ENCODE data around the gene FAM124B. TPM values are rescaled to one million over a fixed set of nuclear protein-coding genes. Genes with fewer than 3 reads are reported as not detected.

Gene FAM124B
- total RNA-seq, 1 experiment from 2014 or later = not detected

DNA sequence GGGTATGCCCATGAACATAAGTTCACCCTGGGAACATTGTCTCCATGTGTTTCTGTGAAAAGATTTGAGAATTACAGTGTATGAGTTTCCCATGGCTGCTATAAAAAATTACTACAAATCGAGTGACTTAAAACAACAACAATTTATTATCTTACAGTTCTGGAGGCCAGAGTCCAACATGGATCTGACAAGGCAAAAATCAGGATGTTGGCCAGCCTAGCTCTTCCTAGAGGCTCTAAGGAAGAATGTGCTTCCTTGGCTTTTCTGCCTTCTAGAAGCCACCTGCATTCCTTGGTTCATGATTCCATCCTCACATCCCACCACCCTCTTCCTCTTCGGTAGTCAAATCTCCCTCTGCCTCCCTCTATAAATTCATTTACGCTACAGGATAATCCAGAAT, 38.6 kb downstream of the FAM124B start:
- in situ Hi-C loops (cut with HindIII; ENCODE audit: low pct_unique_long_range_greater_than_20kb, low sequenced_read_pairs) = no loop called here
- DNase-seq (ENCODE audit: low read depth, low spot score) = no peak

DNA sequence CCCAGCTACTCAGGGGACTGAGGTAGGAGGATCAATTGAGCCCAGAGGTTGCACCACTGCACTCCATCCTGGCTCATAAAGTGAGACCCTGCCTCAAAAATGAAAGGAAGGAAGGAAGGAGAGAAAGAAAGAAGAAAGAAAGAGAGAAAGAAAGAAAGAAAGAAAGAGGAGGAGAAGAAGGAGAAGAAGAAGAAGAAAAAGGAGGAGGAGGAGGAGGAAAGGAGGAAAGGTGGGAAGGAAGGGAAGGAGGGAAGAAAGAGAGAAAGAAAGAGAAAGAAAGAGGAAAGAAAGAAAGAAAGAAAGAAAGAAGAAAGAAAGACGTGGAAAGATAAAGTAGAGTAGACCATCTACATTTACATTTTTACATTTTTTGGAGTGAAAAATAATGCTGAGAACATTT, 39.8 kb downstream of the FAM124B start:
- in situ Hi-C loops (cut with HindIII; ENCODE audit: low pct_unique_long_range_greater_than_20kb, low sequenced_read_pairs) = no loop called here
- DNase-seq (ENCODE audit: low read depth, low spot score) = no peak

DNA sequence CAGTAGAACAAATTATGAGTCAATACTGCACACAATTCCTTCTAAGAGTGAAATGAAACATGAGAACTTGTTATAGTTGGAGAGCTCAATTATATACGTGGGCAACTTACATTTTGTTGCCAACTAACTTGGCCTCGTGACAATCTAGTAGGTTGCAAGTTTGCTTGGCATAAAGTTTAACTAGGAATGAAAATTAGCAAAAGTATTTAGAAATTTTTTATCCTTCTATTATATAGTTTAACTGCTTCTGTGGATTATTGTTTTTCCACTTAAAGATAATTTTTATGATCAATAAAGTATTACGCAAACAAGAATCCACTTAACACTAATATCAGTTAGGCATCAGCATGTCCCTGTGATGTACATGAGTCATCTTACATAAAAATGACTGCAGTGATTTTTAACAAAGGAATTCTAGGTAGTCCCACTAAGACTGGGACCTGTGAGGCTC, 41.1 kb downstream of the FAM124B start:
- in situ Hi-C loops (cut with HindIII; ENCODE audit: low pct_unique_long_range_greater_than_20kb, low sequenced_read_pairs) = no loop called here
- no peak for DNase-seq (ENCODE audit: low read depth, low spot score)

DNA sequence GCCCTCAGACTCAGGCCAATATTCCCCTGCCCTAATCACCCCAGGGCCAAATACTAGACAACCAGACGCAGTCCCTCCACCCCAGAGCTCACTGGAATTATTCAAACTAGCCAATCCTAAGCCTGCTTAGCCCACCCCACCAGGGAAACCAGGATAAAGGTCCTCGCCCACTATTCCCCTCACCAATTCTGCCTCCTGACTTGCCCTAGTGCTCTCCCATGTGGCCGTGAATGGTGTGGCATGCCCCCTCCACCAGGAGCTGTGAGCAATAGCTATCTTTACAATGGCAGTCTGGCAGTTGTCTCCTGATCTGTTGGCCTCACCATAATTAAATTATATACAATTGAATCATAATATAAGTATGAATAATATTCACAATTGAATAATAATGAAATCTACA, 42.3 kb downstream of the FAM124B start:
- DNase-seq (ENCODE audit: low read depth, low spot score) = peak; percentile 46

DNA sequence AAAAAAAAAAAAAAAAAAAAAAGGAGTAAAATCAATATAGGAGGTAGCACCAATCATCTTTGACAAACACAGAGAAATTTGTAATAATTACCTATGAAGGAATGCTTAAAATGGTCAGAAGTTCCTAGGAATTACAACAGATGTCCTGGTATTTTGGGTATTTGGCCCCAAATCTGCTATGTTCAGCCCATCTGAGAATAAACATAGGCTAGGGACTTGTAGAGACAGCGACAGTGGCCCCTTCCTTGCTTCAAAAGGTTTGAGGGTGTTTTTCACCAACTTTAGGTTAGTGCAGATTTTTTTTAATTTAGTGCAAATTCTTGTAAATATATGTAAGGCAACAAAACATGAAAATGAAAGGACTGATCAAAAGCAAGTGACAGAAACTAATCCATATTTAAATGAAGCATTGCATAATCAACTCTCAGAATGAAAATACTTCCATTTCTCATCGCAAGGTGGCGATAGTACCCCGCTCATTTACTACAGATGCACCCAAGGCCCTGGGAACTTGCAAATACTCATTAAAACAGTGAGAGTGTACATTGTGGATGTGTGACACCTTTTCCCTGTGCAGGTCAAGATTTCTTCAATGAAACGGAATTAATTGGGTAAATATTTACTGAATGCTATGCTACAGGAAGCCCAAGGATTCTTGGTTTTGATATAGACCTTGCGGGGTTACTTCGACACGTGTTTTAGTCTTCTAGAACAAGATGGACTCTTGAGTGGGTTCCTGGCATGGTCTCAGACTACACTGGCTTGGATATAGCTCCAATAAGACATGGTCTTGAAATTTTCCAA, 44.6 kb downstream of the FAM124B start:
- in situ Hi-C loops (cut with HindIII; ENCODE audit: low pct_unique_long_range_greater_than_20kb, low sequenced_read_pairs) = no loop called here
- peak; percentile 70 for DNase-seq (ENCODE audit: low read depth, low spot score)

More for the DNA sequence above, 42.3 kb downstream of the FAM124B start:
- in situ Hi-C loops (cut with HindIII; ENCODE audit: low pct_unique_long_range_greater_than_20kb, low sequenced_read_pairs) = no loop called here

DNA sequence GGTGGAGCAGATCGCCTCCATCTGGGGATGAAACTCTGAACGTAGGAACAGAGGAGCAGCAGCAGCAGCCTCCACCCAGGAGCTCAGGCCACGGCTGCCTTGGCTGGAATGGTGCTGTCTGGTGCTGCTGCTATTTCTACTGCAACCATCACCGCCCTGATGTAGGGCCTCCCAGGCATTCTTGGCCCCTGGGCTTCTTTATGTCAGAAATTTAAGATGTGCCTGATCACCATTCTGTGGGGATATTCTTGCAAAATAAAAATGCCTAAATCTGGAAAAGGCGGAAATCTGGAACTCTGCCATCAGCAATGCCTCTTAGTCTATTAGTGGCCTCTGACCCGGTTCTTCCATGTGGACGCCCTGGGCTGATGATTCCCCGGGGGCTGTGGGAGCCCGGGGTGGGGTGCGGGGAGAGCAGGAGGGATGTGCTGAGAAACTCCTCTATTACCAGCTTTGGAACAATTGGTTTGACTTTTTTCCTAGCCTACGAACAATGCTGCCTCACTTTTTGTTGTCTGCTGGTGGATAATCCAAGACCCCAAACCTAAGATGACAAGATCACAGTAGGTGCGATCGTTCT, 47.2 kb downstream of the FAM124B start:
- DNase-seq (ENCODE audit: low read depth, low spot score) = no peak
- in situ Hi-C loops (cut with HindIII; ENCODE audit: low pct_unique_long_range_greater_than_20kb, low sequenced_read_pairs) = no loop called here

DNA sequence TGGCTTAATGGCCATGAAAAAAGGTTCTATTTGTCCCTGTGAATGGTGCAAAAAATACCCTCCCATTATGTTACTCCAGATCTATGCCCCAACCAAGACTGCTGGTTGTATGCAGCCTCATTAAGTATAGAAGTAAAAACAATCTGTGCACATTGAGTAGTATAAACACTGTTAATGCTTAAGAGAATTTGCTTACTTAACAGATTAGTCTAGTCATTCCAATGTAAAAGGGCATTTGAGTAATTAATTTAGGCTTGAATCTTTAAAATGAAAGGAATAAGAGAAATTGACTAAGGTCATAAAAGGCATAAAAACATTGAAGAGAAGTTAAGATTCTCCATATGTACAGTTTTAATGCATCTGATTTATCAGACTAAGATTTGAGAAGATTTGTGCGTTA, 51.2 kb downstream of the FAM124B start:
- DNase-seq (ENCODE audit: low read depth, low spot score) = no peak
- in situ Hi-C loops (cut with HindIII; ENCODE audit: low pct_unique_long_range_greater_than_20kb, low sequenced_read_pairs) = no loop called here

DNA sequence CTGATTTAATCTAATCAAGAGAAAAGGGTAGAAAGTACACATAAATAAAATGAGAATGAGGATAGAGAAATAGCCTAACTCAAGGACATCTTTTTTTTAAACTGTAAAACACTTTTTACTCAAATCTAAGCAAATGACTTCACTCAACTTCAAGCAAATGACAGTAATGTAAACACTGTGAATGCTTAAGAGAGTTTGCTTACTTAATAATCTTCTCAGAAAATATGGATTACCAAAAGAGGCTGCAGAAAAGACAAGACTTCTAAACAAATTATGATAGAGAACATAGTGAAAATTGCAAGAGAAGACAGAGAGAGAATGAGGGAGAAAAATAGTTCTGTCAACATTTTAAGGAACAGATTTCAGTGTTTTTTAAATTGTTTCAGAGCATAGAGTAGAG, 52.5 kb downstream of the FAM124B start:
- DNase-seq (ENCODE audit: low read depth, low spot score) = no peak
- in situ Hi-C loops (cut with HindIII; ENCODE audit: low pct_unique_long_range_greater_than_20kb, low sequenced_read_pairs) = no loop called here

DNA sequence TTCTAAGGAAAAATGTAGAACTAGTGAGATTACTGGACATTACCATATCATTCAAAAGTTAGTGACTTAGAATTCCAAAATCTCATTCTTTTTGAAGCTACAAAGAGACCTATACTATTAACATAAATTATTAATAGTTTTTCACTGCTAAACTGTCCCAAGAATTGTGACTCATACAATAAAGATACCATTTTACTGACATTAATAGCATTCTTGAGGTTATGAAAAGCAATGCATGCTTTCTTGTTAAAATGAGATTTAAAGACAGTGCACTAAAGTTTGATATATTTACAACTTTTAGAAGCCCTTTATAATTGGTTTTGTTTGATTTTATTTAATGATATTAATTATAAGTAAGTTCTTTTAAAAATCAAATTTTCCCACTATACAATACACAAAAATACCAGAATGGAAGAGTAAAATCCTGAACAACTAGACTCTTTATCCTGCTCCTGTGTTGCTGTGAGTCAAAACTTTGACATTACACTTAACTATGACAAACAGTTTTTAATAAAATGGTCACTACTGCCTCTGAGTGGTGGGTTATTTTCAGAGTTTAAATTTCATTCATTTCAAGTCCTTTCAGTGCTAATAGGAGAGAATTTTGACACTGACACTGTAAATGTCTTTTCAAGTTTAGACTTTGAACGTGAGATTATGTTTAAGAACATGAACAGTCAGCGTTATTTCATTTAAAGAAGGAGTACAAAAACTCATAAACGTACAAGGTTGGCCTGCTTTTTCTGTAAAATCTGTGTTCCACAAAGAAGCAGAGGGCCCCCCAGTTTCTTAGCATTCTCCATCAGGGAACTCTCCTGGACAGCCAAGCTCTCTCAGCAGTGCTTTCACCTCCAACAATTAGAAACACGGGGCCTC, 54.5 kb downstream of the FAM124B start:
- in situ Hi-C loops (cut with HindIII; ENCODE audit: low pct_unique_long_range_greater_than_20kb, low sequenced_read_pairs) = no loop called here

DNA sequence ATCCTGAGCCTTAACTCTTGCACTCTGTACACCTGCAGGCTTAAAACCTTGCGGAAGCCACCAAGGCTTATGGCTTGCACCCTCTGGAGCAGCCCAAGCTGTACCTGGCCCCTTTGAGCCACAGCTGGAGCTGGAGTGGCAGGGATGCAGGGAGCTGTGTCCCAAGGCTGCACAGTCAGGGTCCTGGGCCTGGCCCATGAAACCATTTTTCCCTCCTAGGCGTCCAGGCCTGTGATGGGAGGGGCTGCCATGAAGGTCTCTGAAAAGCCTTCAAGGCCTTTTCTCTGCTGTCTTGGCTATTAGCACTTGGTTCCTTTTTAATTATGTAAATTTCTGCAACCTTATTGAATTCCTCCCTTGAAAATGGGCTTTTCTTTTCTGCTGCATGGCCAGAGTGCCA, 56.4 kb downstream of the FAM124B start:
- in situ Hi-C loops (cut with HindIII; ENCODE audit: low pct_unique_long_range_greater_than_20kb, low sequenced_read_pairs) = no loop called here
- DNase-seq (ENCODE audit: low read depth, low spot score) = no peak

More for the DNA sequence above, 54.5 kb downstream of the FAM124B start:
- no peak for DNase-seq (ENCODE audit: low read depth, low spot score)

DNA sequence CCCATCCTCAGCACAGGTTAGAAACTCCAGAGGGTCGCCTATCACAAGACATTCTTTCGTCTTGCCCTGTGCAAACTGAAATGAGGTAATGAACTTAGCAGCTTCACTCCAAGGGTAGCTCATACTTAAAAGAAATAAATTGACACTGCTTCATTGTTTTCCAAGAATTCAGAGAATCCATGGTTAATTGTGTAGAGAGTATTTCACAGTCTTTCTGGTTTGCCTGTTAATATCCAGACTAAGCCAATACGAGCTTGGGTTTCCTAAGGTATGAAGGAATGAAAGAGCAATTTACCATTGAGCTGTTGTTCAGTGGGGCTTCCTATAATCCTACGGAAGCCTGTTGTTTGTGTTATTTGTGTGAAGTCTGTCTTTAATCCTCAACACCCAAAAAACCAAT, 58.7 kb downstream of the FAM124B start:
- in situ Hi-C loops (cut with HindIII; ENCODE audit: low pct_unique_long_range_greater_than_20kb, low sequenced_read_pairs) = no loop called here
- peak; percentile 12 for DNase-seq (ENCODE audit: low read depth, low spot score)

DNA sequence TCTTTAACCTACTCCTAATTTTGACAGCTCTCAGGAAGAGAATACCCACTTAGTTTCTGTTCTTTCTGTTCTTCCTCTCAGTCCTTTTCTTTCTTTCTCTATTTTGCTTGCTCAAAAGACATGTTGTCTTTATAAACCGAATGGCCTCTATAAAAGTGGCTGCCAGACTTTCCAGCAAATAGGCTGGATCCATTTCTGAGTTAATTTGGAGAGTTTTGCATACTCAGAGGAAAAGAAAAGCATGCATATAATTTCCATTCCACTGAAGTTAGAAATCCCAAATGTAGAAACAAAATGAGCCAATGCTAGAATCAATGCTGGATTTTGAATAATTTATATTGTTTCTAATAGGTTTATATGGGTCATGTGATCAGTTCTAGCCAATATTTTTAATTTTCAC, 65.9 kb downstream of the FAM124B start:
- no peak for DNase-seq (ENCODE audit: low read depth, low spot score)
- in situ Hi-C loops (cut with HindIII; ENCODE audit: low pct_unique_long_range_greater_than_20kb, low sequenced_read_pairs) = no loop called here

DNA sequence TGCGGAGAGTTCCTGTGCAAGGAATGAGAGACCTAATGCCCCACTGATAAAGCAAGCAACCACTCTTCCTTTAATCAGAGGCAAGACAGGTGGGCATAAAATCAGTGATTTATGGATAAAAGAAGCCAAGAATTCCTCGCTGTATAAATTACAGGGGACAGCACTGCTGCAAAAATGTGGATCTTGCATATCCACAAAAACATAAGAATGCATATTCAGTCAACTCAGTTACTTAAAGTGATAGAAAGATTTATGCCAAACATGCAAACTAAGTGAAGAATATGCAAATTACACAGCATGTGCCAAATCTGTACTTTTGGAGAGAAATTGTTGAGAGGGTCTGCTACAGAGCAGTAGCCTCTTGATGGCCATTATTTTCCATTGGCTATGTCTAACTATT, 67.2 kb downstream of the FAM124B start:
- in situ Hi-C loops (cut with HindIII; ENCODE audit: low pct_unique_long_range_greater_than_20kb, low sequenced_read_pairs) = no loop called here
- DNase-seq (ENCODE audit: low read depth, low spot score) = no peak

DNA sequence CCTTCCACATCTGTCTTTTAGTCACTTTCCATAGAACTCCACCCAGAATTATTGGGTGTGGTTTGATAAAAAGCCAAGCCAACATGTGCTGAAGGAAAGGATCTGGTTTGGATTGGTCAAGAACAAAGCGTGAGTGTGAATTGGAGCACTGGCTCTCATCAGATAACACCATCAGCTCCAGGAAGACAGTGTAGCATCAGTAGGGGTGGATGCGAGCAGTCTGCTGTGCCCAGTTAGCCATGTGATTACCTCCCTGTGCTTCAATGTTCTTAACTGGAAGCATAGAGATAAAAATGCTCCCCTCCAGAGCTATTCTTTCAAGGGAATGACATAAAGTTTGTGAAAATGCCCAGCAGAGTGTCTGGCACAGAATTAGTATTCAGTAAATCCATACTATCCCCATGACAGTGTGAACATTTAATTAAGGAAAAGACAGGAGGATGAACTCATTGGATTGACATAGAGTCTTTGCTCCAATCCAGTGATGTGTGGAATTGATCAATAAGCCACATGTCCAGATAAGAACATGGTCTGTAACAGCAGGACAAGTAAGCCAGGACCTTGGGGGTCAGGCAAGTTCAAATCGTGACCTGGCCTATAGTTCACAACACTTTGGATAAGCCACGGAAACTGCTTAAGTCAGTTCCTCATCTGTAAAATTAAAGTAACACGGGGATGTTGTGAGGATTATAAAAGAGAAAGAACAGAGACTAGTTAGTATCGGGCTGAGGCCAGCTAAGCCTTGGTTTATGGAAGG, 68.0 kb downstream of the FAM124B start:
- in situ Hi-C loops (cut with HindIII; ENCODE audit: low pct_unique_long_range_greater_than_20kb, low sequenced_read_pairs) = no loop called here
- DNase-seq (ENCODE audit: low read depth, low spot score) = no peak

DNA sequence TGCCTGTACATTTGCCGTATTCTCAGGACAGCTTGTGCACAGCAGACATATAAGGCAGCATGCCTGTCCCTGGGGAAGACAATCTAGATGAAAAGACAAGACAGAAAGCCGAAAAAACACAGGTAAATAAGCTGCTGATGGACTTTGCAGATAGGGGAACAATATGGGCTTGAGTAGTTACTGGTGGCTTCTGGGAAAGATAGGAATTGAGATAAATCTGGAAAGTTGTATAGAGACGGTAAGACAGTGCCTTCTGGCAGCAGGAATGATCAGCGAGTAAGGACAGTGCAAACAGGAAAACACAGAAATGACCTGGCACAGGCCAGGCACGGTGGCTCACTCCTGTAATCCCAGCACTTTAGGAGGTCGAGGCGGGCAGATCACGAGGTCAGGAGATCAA, 70.2 kb downstream of the FAM124B start:
- no peak for DNase-seq (ENCODE audit: low read depth, low spot score)
- in situ Hi-C loops (cut with HindIII; ENCODE audit: low pct_unique_long_range_greater_than_20kb, low sequenced_read_pairs) = no loop called here

DNA sequence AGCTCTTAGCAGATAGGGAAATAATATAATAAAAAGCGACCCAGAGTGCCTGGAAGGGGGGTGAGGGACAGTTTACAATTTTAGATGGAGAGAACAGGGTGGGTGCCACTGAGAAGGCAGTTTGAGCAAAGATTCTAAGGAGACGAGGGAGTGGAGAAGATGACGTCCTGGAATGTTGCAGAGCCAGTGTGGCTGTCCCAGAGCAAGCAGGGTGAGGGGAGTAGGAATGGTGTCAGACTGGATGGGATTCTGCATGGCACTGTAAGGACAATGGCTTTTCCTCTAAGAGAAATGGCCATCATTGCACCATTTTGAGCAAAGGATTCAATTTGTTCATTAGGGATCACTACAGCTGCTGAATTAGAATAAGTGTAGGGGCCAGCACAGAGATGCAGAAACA, 73.1 kb downstream of the FAM124B start:
- DNase-seq (ENCODE audit: low read depth, low spot score) = no peak
- in situ Hi-C loops (cut with HindIII; ENCODE audit: low pct_unique_long_range_greater_than_20kb, low sequenced_read_pairs) = no loop called here

All from SK-MEL-5 (cell line).